Neural cell (in vitro differentiated cells): ENCODE results near the gene MAGI1. TPM values are rescaled to one million over a fixed set of nuclear protein-coding genes. Genes with fewer than 3 reads are reported as not detected.

Experiments
- H2AFZ ChIP-seq: fragments of 200-600, 300-800 bp; sonication (generic), shearing (Covaris generic); 2 replicates; pipeline ENCODE4 v1.6.0; 2014; ENCODE audit warnings: low read depth, mild to moderate bottlenecking, antibody characterized with exemption, low read length, moderate library complexity
- H3F3A ChIP-seq: fragments of 200-600 bp; shearing (Covaris generic); 2 replicates; pipeline ENCODE4 v1.6.1; 2016; ENCODE audit warnings: mild to moderate bottlenecking, moderate library complexity, mixed read lengths, antibody characterized with exemption, low read length; ENCODE audit not compliant: insufficient read depth, poor library complexity, severe bottlenecking
- H3K27ac ChIP-seq: fragments of 200-600, 300-800 bp; sonication (generic), shearing (Covaris generic); 2 replicates; pipeline ENCODE4 v1.5.1; 2014; ENCODE audit warnings: mild to moderate bottlenecking, low read length, moderate library complexity
- H3K27me3 ChIP-seq: fragments of 300-800, 200-600 bp; sonication (generic), shearing (Covaris generic); 2 replicates; pipeline ENCODE4 v1.6.0; 2014; ENCODE audit warnings: mild to moderate bottlenecking, low read depth, low read length, moderate library complexity; ENCODE audit not compliant: insufficient read depth
- H3K36me3 ChIP-seq: fragments of 300-800, 200-600 bp; sonication (generic), shearing (Covaris generic); 2 replicates; pipeline ENCODE4 v1.5.1; 2014; ENCODE audit warnings: mild to moderate bottlenecking, antibody characterized with exemption, low read length, moderate library complexity; ENCODE audit not compliant: insufficient read depth
- H3K4me2 ChIP-seq: fragments of 300-800, 200-600 bp; sonication (generic), shearing (Covaris generic); 2 replicates; pipeline ENCODE4 v1.6.0; 2014; ENCODE audit warnings: mild to moderate bottlenecking, low read length
- H3K4me3 ChIP-seq: fragments of 300-800, 200-600 bp; sonication (generic), shearing (Covaris generic); 2 replicates; pipeline ENCODE4 v1.5.1; 2014; ENCODE audit warnings: mild to moderate bottlenecking, low read length, moderate library complexity
- H3K79me2 ChIP-seq: fragments of 200-600 bp; shearing (Covaris generic); replicated peaks from 2 replicates; pipeline ENCODE4 v1.6.0; 2014; ENCODE audit warnings: mild to moderate bottlenecking, low read length, moderate library complexity; ENCODE audit not compliant: insufficient read depth
- H3K9ac ChIP-seq: fragments of 300-800, 200-600 bp; sonication (generic), shearing (Covaris generic); 2 replicates; pipeline ENCODE4 v1.6.1; 2016; ENCODE audit warnings: mild to moderate bottlenecking, low read length, mixed read lengths
- H3K9me2 ChIP-seq: fragments of 200-600 bp; shearing (Covaris generic); 2 replicates; pipeline ENCODE4 v1.6.1; 2016; ENCODE audit warnings: mild to moderate bottlenecking, low read length, mixed read lengths; ENCODE audit not compliant: insufficient read depth
- H3K9me3 ChIP-seq: fragments of 200-600, 300-800 bp; sonication (generic), shearing (Covaris generic); 2 replicates; pipeline ENCODE4 v1.6.1; 2016; ENCODE audit warnings: mild to moderate bottlenecking, mixed run types, low read length, moderate library complexity, mixed read lengths
- H4K20me1 ChIP-seq: fragments of 200-600 bp; shearing (Covaris generic); 2 replicates; pipeline ENCODE4 v1.6.1; 2016; ENCODE audit warnings: mild to moderate bottlenecking, mixed run types; ENCODE audit not compliant: insufficient read depth
- EP300 ChIP-seq: fragments of 450-650 bp; conservative IDR thresholded peaks from 2 replicates; pipeline ENCODE4 v1.6.1; 2014; ENCODE audit warnings: antibody characterized with exemption, mild to moderate bottlenecking, moderate library complexity; ENCODE audit not compliant: poor library complexity, severe bottlenecking
- EZH2 ChIP-seq: fragments of 200-600, 300-800 bp; shearing (Covaris generic), sonication (generic); IDR thresholded peaks from 2 replicates; pipeline ENCODE4 v1.6.1; 2014; ENCODE audit warnings: antibody characterized with exemption, low read length, borderline replicate concordance, mild to moderate bottlenecking; ENCODE audit not compliant: insufficient read depth, poor library complexity, severe bottlenecking
- MXI1 ChIP-seq: fragments of 450-650 bp; conservative IDR thresholded peaks from 2 replicates; pipeline ENCODE4 v1.6.1; 2014; ENCODE audit warnings: antibody characterized with exemption, mild to moderate bottlenecking; ENCODE audit not compliant: poor library complexity, severe bottlenecking
- POLR2AphosphoS5 ChIP-seq: IDR thresholded peaks from 2 replicates; pipeline ENCODE4 v1.6.1; 2012
- RAD21 ChIP-seq: fragments of 450-650 bp; conservative IDR thresholded peaks from 2 replicates; pipeline ENCODE4 v1.6.1; 2014; ENCODE audit warnings: antibody characterized with exemption, mild to moderate bottlenecking, moderate library complexity
- SMC3 ChIP-seq: fragments of 450-650 bp; conservative IDR thresholded peaks from 2 replicates; pipeline ENCODE4 v1.6.1; 2014; ENCODE audit warnings: antibody characterized with exemption, mild to moderate bottlenecking, moderate library complexity; ENCODE audit not compliant: poor library complexity
- TAF1 ChIP-seq: IDR thresholded peaks from 2 replicates; pipeline ENCODE4 v1.6.1; 2012; ENCODE audit warnings: low read depth
- polyA plus RNA-seq: library from polyadenylated mRNA; depleted of rRNA; stranded (reverse); fragments of >200 nt; gene quantifications from 2 replicates; pipeline ENCODE4 v1.2.3, GENCODE V29; 2014
- TF ChIP-seq, protein P1 (sequence below): fragments of 450-650 bp; IDR thresholded peaks from 2 replicates; pipeline ENCODE4 v1.5.1; 2014; ENCODE audit warnings: antibody characterized with exemption, mild to moderate bottlenecking, moderate library complexity; ENCODE audit not compliant: poor library complexity, severe bottlenecking
- TF ChIP-seq, protein P2 (sequence below): IDR thresholded peaks from 2 replicates; pipeline ENCODE4 v1.6.1; 2012; ENCODE audit warnings: borderline replicate concordance

The MAGI1 gene
- polyA plus RNA-seq, 1 donor from 2014 or later = 44.7 TPM

DNA sequence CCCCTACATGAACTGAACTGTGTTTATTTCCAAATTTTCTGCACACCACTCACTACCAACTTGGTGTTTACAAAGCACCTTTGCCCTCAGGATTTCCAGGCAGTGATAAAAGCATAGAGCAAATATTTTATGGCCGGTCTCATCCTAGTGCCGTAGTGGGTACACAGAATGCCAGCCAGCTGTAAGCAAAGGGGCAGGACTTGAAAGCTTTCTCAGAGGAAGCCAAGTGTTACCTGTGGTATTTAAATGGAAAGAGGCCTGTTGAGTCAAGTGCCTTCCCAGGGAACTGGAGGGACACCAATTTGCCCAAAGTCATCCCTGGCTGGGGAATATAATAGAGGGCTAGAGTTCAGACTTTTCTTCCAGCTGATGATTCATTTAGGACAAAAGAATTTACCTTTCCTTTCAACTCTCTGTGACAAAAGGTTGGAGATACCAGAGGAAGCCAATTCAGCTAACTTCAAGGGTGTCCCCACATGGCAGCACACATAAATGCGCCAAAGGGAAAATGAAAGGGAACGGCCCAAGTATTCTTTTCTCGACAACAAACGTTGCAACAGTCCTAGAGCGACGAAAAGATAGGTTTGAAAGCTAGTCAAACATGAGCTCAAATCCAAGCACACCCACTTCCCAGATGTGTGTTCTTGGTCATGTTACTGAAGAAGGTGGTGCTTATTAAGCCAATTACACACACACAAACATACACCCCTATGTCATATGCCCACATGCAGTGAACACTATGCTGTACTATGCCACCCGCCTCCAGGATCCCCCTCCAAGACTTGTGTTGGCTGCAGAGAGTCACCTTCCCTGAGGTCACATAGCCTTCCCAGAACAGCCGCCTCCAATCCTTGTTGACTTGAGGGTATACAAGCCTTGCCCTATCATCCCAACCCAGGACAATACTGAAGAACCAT lies 27.7 kb downstream of the MAGI1 start:
- H3K79me2 ChIP-seq = no peaks in the 10 kb centered on the region
- no peaks in the 10 kb centered on the region for H3K36me3 ChIP-seq
- no peaks in the 10 kb centered on the region for H3K9me3 ChIP-seq
- no peak overlapping the region for H3K9ac ChIP-seq
- H3K4me3 ChIP-seq = no peak overlapping the region
- H3K27ac ChIP-seq = no peak overlapping the region
- H3K9me2 ChIP-seq = no peaks in the 10 kb centered on the region
- no peaks in the 10 kb centered on the region for H4K20me1 ChIP-seq
- no peak overlapping the region for H3K4me2 ChIP-seq
- H2AFZ ChIP-seq = no peak overlapping the region
- no peak for TF ChIP-seq MXI1
- TF ChIP-seq EZH2 = no peak
- no peak for TF ChIP-seq SMC3
- no peak for TF ChIP-seq RAD21
- TF ChIP-seq, protein P1, sequence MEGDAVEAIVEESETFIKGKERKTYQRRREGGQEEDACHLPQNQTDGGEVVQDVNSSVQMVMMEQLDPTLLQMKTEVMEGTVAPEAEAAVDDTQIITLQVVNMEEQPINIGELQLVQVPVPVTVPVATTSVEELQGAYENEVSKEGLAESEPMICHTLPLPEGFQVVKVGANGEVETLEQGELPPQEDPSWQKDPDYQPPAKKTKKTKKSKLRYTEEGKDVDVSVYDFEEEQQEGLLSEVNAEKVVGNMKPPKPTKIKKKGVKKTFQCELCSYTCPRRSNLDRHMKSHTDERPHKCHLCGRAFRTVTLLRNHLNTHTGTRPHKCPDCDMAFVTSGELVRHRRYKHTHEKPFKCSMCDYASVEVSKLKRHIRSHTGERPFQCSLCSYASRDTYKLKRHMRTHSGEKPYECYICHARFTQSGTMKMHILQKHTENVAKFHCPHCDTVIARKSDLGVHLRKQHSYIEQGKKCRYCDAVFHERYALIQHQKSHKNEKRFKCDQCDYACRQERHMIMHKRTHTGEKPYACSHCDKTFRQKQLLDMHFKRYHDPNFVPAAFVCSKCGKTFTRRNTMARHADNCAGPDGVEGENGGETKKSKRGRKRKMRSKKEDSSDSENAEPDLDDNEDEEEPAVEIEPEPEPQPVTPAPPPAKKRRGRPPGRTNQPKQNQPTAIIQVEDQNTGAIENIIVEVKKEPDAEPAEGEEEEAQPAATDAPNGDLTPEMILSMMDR = no peak
- TF ChIP-seq POLR2AphosphoS5 = no peak
- no peak for TF ChIP-seq EP300
- TF ChIP-seq, protein P2, sequence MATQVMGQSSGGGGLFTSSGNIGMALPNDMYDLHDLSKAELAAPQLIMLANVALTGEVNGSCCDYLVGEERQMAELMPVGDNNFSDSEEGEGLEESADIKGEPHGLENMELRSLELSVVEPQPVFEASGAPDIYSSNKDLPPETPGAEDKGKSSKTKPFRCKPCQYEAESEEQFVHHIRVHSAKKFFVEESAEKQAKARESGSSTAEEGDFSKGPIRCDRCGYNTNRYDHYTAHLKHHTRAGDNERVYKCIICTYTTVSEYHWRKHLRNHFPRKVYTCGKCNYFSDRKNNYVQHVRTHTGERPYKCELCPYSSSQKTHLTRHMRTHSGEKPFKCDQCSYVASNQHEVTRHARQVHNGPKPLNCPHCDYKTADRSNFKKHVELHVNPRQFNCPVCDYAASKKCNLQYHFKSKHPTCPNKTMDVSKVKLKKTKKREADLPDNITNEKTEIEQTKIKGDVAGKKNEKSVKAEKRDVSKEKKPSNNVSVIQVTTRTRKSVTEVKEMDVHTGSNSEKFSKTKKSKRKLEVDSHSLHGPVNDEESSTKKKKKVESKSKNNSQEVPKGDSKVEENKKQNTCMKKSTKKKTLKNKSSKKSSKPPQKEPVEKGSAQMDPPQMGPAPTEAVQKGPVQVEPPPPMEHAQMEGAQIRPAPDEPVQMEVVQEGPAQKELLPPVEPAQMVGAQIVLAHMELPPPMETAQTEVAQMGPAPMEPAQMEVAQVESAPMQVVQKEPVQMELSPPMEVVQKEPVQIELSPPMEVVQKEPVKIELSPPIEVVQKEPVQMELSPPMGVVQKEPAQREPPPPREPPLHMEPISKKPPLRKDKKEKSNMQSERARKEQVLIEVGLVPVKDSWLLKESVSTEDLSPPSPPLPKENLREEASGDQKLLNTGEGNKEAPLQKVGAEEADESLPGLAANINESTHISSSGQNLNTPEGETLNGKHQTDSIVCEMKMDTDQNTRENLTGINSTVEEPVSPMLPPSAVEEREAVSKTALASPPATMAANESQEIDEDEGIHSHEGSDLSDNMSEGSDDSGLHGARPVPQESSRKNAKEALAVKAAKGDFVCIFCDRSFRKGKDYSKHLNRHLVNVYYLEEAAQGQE = no peak
- TF ChIP-seq TAF1 = no peak
- H3K27me3 ChIP-seq = no peaks in the 10 kb centered on the region
- no peaks in the 10 kb centered on the region for H3F3A ChIP-seq

DNA sequence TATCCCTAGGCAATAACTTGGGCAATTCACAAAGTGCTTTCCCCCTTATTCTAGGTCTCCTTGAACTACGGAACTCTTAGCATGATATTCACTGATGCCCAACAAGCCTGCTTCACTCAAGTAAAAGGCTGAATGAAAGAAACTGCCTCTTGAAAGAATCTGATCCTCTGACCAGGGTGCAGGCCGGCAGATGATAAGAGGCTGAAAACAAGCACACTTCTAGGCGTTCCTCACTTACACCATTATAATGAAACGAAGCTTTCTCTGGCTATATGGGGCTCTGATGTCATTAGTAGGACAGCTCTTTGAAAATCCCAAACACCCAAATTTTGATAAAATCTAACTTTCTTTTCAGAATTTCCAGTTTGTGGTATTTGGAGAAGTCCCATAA lies 28.4 kb downstream of the MAGI1 start:
- H3K9me3 ChIP-seq = no peaks in the 10 kb centered on the region
- TF ChIP-seq EZH2 = no peak
- TF ChIP-seq, protein P1 = no peak
- no peaks in the 10 kb centered on the region for H4K20me1 ChIP-seq
- no peak overlapping the region for H3K4me2 ChIP-seq
- no peak overlapping the region for H2AFZ ChIP-seq
- H3K27ac ChIP-seq = no peak overlapping the region
- H3K79me2 ChIP-seq = no peaks in the 10 kb centered on the region
- no peaks in the 10 kb centered on the region for H3K9me2 ChIP-seq
- H3K36me3 ChIP-seq = no peaks in the 10 kb centered on the region
- H3K9ac ChIP-seq = no peak overlapping the region
- H3F3A ChIP-seq = no peaks in the 10 kb centered on the region
- no peak overlapping the region for H3K4me3 ChIP-seq
- H3K27me3 ChIP-seq = no peaks in the 10 kb centered on the region
